SW480 (cell line): ENCODE results near the gene SLC6A18.

ENCODE experiments used
- DNase-seq: peaks from one replicate; pipeline ENCODE4 v3.0.0-alpha.2; 2016; ENCODE audit warnings: low spot score

The SLC6A18 gene

GRCh38 chr5:1202798-1203185, 22.4 kb upstream of the SLC6A18 start:
- DNase-seq: no peak

GRCh38 chr5:1203311-1203967, 21.7 kb upstream of the SLC6A18 start:
- no peak for DNase-seq

GRCh38 chr5:1203968-1204692, 21.1 kb upstream of the SLC6A18 start:
- no peak for DNase-seq

GRCh38 chr5:1204693-1205242, 20.4 kb upstream of the SLC6A18 start:
- DNase-seq: peak; percentile 66

- no peak for DNase-seq
Observed at GRCh38 chr5:1205255-1206180, 19.7 kb upstream of the SLC6A18 start.

- DNase-seq: no peak
Observed at GRCh38 chr5:1206521-1207412, 18.4 kb upstream of the SLC6A18 start.

GRCh38 chr5:1207555-1207954, 17.6 kb upstream of the SLC6A18 start:
- DNase-seq: peak; percentile 85

GRCh38 chr5:1208221-1208742, 16.9 kb upstream of the SLC6A18 start:
- DNase-seq: peak; percentile 31

GRCh38 chr5:1208743-1209488, 16.3 kb upstream of the SLC6A18 start:
- DNase-seq: no peak

- DNase-seq: no peak
Observed at GRCh38 chr5:1209489-1209852, 15.7 kb upstream of the SLC6A18 start.

- DNase-seq: no peak
Observed at GRCh38 chr5:1209896-1210776, 15.0 kb upstream of the SLC6A18 start.

GRCh38 chr5:1210832-1211251, 14.3 kb upstream of the SLC6A18 start:
- no peak for DNase-seq

GRCh38 chr5:1211701-1212100, 13.5 kb upstream of the SLC6A18 start:
- no peak for DNase-seq

- DNase-seq: no peak
Observed at GRCh38 chr5:1212271-1212670, 12.9 kb upstream of the SLC6A18 start.

GRCh38 chr5:1212881-1213280, 12.3 kb upstream of the SLC6A18 start:
- DNase-seq: no peak

GRCh38 chr5:1213508-1214162, 11.5 kb upstream of the SLC6A18 start:
- DNase-seq: no peak

- DNase-seq: no peak
Observed at GRCh38 chr5:1214163-1214935, 10.8 kb upstream of the SLC6A18 start.

- DNase-seq: no peak
Observed at GRCh38 chr5:1214936-1215220, 10.3 kb upstream of the SLC6A18 start.
